ENCODE data around the gene DMD.
"Not testable (repeated sequence)": the region's sequence is repeated elsewhere in the genome, so short reads cannot be mapped to it uniquely, and the experiment has no call there.

DMD gene

DNA sequence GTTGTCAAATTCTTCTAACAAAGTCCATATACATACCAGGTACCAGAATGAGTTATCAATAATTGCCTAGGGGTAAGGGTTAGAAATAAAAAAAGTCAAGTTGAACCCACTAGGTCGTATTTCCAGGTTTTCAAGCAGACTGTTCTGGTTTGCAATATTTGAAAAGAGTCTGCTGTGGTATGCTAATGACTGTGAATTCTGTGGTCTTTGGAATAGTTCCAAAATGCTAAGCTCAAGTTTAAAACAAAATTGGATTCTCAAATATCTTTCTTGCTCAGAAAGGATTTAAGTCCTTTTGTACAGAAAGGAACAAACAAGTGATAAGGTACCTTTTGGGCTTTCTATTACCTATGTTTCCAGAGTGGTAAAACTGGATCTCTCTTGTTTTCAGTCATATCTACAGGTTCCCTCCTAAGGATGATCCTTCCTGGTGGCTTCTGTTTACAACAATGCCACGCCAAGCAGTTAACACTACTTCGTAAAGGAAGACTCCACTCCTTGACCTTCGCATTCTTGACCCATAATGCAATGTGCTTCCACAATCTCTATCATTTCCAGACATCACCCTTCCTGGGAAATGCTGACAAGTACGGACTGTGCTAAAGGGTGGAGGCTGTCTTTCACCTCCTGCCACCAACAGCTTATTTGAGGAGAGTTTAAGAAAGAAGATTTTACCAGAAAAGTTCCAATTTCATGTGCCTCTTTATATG is 1607.8 kb downstream of the DMD start:
- DNase-seq (ENCODE audit: low read depth, low spot score) = peak; percentile 58

DNA sequence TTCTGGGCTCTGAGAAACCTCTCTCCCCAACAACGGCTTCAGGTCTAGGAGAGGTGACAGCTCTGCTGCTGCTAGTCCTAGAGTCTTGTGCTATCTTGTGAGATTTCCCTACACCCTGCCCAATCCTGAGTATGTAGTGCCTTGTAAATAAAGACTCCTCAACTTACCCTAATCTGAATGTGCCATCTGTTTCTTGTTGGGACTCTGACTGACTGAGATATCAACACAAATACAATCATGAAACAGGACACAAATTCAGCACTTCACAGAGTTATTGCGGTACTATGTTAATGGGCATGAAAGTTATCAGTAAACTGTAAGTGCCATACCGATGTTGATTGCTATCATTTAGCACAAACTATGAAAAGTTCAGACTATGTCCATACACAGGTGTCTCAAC is 1610.5 kb downstream of the DMD start:
- DNase-seq (ENCODE audit: low read depth, low spot score) = no peak

DNA sequence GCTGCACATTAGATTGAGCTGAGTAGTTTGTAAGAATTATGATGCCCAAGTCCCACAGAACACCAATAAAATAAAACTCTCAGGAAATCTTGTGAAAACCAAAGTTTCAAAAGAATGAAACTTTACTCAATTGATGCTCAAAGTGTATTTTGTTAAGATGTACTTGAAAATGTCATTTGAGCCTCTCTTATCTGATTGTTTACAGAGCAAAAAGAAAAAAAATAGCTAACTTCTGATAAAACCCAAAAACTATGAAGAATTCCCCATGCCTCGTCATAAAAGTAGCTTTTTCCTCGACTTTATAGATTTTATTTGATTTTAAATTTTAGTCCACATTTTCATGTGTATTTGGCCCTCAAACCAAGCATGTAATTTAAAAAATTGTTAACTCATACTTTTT is 1618.0 kb downstream of the DMD start:
- no peak for DNase-seq (ENCODE audit: low read depth, low spot score)

DNA sequence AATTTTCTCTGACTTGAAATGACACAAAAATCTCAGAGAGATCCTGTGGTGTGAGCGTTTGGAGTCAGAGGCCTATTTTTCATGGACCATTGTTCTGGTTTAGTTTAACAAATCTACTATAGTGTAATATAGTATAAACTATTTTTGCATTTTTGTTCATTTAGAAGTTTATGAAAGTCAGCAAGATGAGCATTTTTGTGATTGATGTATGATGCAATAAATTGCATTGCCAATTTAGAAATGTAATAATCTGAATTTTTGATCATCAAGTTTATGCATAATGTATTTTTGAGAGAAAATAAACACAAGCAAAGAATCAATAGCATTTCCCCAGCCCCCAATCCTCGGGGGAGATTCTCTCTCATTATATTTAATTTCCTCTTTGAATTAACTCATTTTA is 1620.0 kb downstream of the DMD start:
- DNase-seq (ENCODE audit: low read depth, low spot score) = no peak

DNA sequence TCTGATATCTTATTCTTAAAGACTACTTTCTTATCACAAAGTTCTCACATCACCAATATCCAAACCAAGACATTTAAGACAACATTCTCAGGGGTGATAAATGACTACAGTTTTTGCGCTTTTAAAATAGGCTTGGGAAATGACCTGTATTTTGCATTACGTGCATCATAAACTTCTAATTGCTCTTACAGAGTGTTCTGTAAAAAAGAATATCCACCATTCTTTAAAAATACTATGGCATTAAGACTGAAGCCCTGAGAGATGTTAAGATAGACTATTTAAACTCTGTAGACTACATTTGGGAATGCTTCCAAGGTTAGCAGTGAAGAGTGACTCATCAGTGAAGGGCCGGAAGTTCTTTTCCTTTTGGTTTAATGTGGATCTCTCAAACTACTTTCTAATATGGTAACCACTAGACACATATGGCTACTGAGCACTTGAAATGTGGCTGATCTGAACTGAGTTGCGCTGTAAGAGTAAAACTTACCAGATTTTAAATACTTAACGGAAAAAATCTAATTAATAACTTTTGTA is 1620.7 kb downstream of the DMD start:
- DNase-seq (ENCODE audit: low read depth, low spot score) = peak; percentile 52

DNA sequence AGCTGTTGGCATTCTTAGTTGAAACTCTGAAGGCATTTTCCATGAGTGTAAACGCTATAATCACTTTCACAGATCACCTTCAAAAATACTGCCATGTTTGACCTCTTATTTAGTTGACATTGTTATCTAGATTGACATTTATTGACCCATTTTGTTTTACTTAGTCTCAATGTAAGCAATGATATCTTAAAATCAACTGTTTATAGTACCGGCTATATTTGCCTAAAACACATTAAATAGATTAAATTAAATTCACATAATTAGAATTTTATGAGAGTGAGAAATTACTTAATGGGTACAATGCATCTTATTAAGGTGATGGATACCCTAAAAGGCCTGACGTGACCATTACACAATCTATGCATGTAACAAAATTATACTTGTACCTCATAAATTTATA is 1621.8 kb downstream of the DMD start:
- no peak for DNase-seq (ENCODE audit: low read depth, low spot score)

DNA sequence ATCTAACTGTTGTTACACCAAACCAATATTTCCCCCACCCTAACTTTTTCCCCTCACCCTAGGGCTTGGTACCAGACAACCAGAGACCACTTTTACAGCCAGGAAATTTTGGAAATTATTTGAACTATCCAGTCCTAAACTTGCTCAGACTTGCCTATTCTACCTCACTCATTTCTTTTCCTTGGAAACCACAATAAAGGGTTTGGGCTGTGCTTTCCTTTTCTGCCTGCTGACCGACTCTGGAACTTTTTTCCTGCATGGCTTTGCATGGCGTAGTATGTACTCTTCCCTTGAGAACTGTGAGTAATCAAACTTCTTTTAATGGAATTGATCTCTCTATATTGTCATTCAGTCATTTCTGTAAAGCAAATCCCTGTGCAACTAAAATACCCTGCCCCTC is 1623.0 kb downstream of the DMD start:
- no peak for DNase-seq (ENCODE audit: low read depth, low spot score)

DNA sequence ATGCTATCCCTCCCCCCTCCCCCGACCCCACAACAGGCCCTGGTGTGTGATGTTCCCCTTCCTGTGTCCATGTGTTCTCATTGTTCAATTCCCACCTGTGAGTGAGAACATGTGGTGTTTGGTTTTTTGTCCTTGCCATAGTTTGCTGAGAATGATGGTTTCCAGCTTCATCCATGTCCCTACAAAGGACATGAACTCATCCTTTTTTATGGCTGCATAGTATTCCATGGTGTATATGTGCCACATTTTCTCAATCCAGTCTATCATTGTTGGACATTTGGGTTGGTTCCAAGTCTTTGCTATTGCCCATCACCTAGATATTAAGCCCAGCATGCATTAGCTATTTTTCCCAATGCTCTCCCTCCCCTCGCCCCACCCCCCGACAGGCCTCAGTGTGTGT is 1627.5 kb downstream of the DMD start:
- DNase-seq (ENCODE audit: low read depth, low spot score) = not testable (repeated sequence)

DNA sequence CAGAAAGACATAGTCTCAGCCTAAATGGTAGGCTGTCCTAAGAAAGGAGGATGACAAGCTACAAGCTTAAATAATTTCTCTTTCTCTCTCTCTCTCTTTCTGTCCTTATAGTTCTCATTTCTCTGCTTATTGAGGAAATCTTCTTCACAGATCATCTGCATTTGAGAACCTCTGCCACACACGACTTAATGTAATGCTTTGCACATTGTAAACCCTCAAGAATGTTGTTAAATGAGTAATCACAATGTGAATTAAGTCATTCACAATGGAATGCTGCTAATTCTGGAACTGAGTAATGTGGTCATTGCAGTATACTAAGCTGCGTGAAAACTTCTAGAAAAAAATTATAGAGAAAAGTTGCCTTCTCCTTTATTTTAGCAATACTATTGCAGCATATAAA is 1630.6 kb downstream of the DMD start:
- DNase-seq (ENCODE audit: low read depth, low spot score) = peak; percentile 67

DNA sequence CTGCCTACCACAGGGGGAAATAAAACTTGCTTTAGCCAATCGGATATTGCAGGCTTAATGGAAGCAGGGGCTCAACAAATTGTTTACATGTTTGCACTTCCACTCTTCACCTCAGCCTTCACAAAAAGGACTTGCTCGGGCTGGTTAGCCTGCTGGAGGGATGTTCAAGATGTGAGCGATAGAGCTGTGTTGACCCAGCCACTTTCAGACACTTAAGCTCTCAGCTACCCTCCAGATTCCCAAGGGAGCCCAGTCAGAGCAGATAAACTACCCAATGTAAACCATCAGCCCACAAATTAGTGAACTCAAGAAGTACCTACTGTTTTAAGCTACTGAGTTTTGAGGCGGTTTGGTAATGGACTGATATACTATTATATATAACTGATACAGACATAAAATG is 1631.1 kb downstream of the DMD start:
- DNase-seq (ENCODE audit: low read depth, low spot score) = peak; percentile 5

DNA sequence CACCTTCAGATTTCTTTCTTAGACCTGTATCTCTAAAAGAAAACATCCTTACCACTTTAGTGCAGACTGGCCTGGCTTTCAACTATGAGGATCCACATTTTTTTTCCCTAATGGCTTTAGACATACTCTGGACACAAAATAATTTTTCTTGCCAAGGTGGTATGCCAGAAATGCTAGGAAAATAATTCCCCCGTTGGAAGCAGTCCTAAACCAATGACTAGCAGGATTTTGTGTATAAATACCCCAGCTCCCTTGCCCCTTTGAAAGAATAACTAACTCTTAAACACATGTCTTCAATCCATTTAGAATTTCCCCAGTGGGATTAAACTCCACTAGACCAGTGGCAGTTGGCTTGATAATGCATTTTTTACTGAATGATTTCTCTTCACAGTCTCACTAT is 1639.0 kb downstream of the DMD start:
- DNase-seq (ENCODE audit: low read depth, low spot score) = peak; percentile 18

DNA sequence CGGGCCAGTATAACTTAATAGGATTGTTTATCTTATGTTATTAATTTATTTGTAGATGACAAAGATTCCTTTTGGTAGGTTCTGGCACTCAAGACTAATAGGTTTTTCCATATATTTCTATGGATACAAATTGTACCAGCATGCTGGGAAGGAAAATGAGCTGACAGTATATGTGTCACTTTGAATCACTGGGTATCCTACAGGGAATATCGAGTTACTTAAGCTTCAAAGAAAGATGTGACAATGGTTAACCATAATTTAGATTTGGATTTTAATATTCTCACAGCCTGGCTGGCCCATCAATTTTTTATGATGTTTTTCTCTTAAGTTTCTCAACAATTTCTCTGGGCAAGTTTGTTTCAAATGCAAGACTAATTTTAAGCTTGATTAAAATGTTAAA is 1640.7 kb downstream of the DMD start:
- no peak for DNase-seq (ENCODE audit: low read depth, low spot score)

DNA sequence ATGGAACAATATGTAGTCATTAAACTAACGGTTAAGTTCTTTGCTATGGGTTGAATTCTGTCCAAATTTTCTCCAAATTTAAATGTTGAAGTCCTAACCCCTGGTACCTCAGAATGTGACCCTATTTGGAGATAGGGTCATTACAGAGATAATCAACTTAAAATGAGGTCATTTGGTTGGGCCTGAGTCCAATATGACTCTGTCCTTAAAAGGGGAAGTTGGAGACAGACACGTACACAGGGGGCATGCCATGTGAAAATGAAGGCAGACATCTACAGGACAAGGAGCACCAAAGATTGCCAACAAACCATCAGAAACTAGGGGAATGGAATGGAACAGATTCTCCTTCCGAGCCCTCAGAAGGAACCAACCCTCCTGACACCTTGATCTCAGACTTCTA is 1647.6 kb downstream of the DMD start:
- no peak for DNase-seq (ENCODE audit: low read depth, low spot score)

DNA sequence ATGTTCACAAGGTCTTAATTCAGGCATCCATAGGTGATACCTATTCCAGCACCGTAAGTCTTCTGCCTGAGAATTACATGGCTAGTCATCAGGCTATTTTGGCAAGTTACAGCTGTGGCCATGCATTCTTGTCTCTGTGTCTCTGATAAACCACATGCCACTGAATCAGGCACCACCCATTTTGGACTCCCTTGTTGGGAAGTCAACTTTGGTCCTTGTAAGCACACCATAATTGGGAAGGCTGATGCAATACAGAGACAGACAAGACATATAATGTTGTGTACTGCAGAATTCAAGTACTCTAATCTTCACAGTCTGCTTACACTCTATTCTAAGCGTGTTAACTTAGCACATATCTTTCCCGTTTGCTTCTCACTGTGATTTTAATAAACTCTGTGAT is 1655.8 kb downstream of the DMD start:
- DNase-seq (ENCODE audit: low read depth, low spot score) = no peak

DNA sequence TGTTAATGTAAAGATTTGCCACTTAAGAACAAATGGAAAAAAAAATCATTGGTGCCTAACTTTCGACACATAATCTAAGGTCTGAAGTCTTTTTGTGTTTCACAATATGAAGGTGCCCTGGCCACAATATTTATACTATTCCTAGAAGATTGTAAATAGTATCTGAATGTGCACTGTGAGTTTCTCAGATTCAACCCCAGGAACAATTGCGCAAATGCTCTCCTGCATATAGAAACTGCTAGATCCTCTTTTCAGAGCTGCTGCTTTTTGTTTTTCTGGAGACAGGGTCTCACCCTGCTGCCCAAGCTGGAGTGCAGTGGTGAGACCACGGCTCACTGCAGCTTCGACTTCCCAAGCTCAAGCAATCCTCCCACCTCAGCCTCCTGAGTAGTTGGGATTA is 1659.4 kb downstream of the DMD start:
- no peak for DNase-seq (ENCODE audit: low read depth, low spot score)

DNA sequence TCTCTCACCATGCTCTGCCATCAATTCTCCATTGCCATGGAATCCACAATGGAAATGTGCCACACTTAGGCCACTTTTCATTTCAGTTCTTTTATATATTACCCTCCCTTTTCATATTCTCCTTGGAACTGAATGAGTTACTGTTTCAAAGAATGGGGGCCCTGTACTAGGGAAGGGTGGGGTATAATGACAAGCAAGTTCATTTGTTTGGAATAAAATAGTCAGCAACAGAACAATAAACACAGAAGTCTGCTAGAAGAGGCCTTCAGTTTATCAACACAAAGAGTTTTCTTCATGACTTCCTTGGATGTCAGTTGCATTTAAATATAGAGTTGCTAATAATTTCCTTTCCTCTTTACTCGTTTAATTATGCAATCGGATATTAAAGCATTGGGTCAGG is 1661.2 kb downstream of the DMD start:
- DNase-seq (ENCODE audit: low read depth, low spot score) = no peak

DNA sequence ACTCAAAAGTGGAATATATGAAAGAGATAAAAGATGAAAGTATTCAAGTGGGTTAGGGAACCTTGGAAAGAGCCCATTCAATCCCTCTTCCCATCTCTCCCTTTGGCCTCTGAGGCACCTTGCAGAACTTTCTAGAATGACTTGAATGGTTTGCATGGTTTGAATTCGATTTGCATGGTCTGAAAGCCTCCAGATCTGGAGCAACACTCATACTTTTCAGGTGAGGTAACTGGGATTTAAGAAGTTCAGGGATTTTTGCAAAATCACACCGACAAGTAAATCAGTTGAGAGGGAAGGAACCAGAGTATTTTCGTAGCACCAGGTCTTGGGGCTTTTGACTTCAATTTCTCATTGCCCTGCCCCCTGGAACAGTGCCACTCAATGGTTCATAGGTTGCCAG is 1663.5 kb downstream of the DMD start:
- DNase-seq (ENCODE audit: low read depth, low spot score) = no peak

DNA sequence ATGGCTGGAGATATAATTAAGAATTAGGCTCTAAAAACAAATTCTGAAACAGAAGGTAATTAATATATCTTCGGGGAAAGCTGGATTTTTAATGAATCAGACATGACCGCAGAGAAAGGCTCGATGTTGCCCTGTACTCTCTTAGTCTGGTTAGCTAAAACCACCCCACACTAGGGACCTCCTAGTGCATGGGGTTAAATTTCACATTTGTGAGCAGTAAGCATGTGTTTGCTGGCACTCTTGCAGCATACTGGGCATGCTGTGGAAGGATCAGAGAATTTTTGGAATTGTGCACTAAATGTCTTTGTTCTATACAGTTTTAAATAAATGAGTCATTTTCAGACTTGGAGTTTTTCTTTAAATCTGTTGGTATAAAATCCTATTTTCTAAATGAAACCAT is 1663.9 kb downstream of the DMD start:
- DNase-seq (ENCODE audit: low read depth, low spot score) = peak; percentile 38

DNA sequence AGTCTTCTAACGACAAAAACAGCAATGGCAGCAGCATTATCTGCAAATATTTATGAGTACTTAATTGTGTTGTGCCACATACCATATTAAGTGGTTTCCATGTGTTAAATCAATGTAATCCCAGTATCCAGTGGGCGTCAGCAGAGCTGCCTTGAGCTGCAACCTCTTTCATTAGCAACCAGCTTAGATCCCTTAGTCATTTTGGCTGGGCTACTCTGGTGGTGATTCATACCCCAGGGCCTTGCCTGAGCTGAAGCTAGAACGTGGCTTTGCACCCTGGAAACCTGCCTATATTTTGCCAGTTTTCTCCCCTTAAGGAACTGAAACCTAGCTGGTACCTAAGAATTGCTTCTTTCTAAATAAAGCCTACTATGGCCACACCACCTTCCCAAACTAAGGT is 1665.2 kb downstream of the DMD start:
- peak; percentile 80 for DNase-seq (ENCODE audit: low read depth, low spot score)

DNA sequence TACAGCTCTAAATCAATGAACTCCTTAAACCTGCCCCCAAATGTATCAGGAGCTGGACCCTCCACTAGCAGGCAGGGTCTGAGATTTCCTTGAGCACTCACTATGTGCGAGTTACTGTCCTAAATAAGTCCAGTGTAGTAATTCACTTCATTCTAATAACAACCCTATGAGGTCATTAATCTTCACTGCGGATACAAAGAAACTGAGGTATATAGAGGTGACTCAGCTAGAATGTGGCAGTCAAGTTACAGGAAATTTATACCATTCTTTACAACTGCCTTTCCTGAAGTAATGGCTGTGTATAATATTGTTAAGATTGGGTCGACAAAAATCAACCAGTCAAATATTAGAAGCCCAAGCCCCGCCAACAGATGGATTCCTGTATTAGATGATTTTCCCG is 1665.6 kb downstream of the DMD start:
- peak; percentile 28 for DNase-seq (ENCODE audit: low read depth, low spot score)

DNA sequence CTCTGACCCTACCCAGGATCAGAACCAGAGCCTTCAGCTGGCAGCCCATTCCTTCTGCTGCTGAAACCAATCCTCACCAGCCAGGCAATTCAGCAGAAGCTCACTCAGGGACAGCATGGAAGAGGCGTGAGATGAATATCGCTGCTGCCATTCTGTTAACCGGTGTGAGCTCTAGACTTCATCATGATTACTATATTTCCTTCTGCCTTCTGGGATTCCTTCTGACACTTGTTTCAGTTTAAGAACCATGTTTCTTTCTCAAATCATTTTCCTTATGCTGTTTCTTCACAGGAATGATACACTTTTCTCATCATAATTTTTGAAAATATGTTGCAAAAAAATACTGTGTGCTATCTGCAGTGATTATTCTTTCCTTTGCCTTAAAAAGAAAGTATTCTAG is 1666.2 kb downstream of the DMD start:
- no peak for DNase-seq (ENCODE audit: low read depth, low spot score)

DNA sequence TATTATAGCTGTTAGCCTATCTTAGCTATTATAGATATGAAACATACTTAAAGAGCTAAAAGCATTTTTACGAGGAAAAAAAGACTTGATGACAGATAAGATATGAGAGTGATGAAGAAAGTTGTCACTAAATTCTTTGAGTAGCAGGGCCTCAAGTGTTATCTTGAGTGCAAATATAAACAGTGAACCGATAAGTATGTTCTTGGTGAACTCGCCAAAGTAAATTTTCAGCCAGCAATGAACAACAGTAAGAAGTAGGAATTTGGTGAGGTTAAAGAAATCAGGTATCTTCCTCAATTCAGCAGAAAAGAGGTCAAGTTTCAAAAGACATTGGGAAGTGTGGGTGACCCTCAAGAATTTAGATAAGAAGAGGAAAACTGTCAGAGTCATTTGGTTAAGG is 1667.7 kb downstream of the DMD start:
- DNase-seq (ENCODE audit: low read depth, low spot score) = no peak

DNA sequence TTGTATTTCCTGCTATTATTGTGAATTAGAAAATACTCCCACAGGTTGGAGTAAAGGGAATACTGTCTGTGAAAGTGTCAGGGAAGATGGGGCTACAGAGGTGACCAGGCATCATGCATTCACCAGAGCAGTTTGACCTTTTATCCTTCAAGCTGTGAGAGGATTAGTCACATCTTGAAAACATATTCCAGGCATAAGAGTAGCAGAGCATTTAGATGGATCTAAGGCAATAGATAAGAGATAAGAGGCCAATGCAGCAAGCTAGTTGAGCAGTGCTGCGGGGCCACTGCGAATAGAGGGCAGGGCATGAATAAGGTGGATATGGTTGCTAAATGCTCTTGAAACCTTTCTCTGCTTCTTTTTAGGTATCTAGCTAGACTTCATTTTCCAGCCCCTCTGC is 1668.8 kb downstream of the DMD start:
- DNase-seq (ENCODE audit: low read depth, low spot score) = no peak

DNA sequence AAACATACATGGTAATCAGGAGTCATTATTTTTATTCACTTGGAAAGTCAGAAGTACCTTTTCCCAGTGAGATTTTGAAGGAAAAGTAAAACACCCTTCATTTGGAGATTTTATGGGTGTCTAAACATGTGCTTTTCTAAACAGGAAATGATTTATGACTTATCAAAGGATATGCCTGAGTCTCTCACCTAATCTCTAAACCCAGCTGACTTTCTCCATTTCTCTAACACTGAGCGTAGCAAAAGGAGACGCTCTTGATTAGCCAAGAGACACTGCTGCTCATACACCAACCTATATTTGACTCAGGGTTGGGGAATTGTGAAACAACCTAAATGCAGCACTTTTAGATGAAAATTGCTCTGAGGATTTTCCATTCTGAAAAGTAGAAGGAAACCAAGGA is 1671.0 kb downstream of the DMD start:
- no peak for DNase-seq (ENCODE audit: low read depth, low spot score)
